Activated CD4-positive, alpha-beta T cell treated with anti-CD3 and anti-CD28 coated beads for 36 hours (primary cell): ENCODE measurements around the gene CLCN4. TPM values are rescaled to one million over a fixed set of nuclear protein-coding genes. Genes with fewer than 3 reads are reported as not detected.
A peak's percentile ranks its signal among the peaks of the same experiment; 100 is the strongest.

Source experiments
- ATAC-seq: fragments of 200-7000 bp; cut with Tn5 transposase; one replicate; pipeline ENCODE4 v1.10.0; 2021; ENCODE audit warnings: mild to moderate bottlenecking, moderate library complexity
- CTCF ChIA-PET: fragments of 350-600 bp; sonication (Branson Sonifier 250); formaldehyde crosslinking; loops from one replicate; lab custom pipeline; 2021; ENCODE audit warnings: antibody characterized with exemption; lab: Charles Lee
- POLR2A ChIA-PET: fragments of 350-600 bp; sonication (Branson Sonifier 250); formaldehyde crosslinking; loops from one replicate; lab custom pipeline; 2021; ENCODE audit warnings: antibody characterized with exemption, inconsistent platforms; lab: Charles Lee
- DNase-seq: peaks from one replicate; pipeline ENCODE4 v3.0.0-alpha.2; 2020
- H3K27ac Mint-ChIP-seq: one replicate; pipeline ENCODE4 v1.8.0; 2021; ENCODE audit warnings: mixed read lengths
- H3K27me3 Mint-ChIP-seq: one replicate; pipeline ENCODE4 v1.8.0; 2021; ENCODE audit warnings: mixed read lengths
- H3K36me3 Mint-ChIP-seq: one replicate; pipeline ENCODE4 v1.8.0; 2021; ENCODE audit warnings: low read depth, mixed read lengths
- H3K4me1 Mint-ChIP-seq: one replicate; pipeline ENCODE4 v1.8.0; 2021; ENCODE audit warnings: mixed read lengths
- H3K4me3 Mint-ChIP-seq: one replicate; pipeline ENCODE4 v1.8.0; 2021; ENCODE audit warnings: mild to moderate bottlenecking, moderate library complexity, mixed read lengths
- H3K9me3 Mint-ChIP-seq: one replicate; pipeline ENCODE4 v1.8.0; 2021; ENCODE audit warnings: low read depth, mixed read lengths
- intact Hi-C, 2 experiments: fragments of 100-400 bp; cut with DNase I in 1 of 2; cut with micrococcal nuclease in 1 of 2; formaldehyde crosslinking; loops; one replicate each; pipeline versions ENCODE4 v1.14.2 to v1.15.1; 2022 to 2024; cut with DNase I, micrococcal nuclease
- total RNA-seq, 2 experiments: library from RNA; stranded (reverse); gene quantifications; one replicate each; pipeline ENCODE4 v1.2.3, GENCODE V29; 2021

Gene CLCN4
- total RNA-seq = not detected

DNA sequence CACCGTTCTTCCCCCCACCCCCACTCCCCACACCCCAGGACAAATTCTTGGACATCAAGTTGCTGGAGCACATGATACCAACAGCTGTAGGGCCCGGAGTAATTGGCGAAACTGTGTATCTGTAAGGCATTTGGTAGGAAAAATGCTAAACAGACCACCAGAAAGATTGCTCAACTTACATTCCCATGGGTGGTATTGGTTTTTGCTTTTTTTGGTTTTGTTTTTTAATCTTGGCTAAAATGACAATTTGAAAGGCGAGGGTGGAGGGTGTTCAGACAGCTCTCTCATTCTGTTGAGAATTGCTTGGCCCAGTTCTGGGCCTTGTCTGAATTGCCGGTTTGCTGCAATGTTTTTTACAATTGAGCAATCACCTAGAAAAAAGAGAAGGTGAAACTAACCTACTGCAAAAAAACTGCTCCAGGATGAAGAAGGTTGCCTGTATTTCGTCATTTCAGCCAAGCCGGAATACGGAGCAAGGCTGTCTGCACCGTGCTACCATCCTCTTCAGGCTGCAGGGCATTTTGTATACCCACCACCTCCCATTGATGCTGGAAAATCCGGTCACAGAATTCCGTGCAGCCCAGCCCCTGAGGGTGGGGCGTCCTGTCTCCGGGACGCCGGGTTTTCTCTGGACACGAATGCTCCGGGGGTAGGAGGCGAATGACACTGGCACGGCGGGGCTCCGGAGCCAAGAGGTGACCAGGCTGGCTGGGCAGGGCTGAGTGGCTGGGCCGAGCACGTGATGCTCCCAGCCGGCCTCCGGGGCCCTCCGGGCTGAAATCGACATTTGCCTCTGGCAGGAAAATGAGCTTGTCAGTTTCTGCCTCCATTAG lies at the start of gene CLCN4:
CLCN4 (plus strand) TSS at position 777 of the 833 bp plus-strand sequence. CDS start 28,058 bp downstream, outside the sequence.
- ATAC-seq = no peak
- Mint-ChIP-seq H3K36me3 (no peaks in the 10 kb centered on the region), H3K27ac (no peak within 1 kb of the TSS), H3K4me3 (no peak within 1 kb of the TSS), H3K27me3 (peaks cover 32% of the 10 kb centered on the region), H3K9me3 (no peaks in the 10 kb centered on the region), H3K4me1 (peaks cover 3% of the 10 kb centered on the region)
- intact Hi-C loops = no loop called here
- ChIA-PET POLR2A (no interaction called here), CTCF (interaction anchor here (0.6 kb wide), 1 partner anchor 10 kb away, joined by 3 read pairs; no protein-coding TSS in a partner anchor)
- DNase-seq = no peak

DNA sequence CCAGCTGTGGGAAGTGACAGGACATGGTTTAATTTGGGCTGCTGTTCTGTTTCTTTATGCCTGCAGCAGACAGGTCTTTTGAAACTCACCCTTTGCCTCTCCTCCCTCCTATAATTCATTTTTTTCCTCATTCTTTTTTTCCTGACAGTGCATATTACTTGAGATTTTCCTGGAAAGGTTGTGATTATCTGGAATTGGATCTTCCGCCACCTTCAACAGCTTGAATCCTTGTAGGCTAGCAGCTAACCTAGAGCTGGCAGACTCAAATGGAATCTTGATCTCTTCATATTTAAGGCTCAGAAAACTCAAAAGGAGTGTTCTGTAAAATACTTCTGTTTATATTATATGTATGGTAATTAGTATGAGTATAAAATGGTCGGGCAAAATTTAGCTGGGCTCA lies 49.3 kb upstream of the CLCN4 start:
- ATAC-seq (no peak), DNase-seq (no peak)
- no peaks in the 10 kb centered on the region for H3K27me3 Mint-ChIP-seq
- no peaks in the 10 kb centered on the region for H3K9me3 Mint-ChIP-seq
- ChIA-PET CTCF (interaction anchor here (1.4 kb wide), 1 partner anchor 12 kb away, joined by 3 read pairs; no protein-coding TSS in a partner anchor), POLR2A (no interaction called here)
- peaks cover 53% of the 10 kb centered on the region for H3K4me1 Mint-ChIP-seq
- peak overlapping the region; percentile 70 for H3K27ac Mint-ChIP-seq
- intact Hi-C loops = no loop called here
- peaks cover 14% of the 10 kb centered on the region for H3K36me3 Mint-ChIP-seq
- no peak overlapping the region for H3K4me3 Mint-ChIP-seq

DNA sequence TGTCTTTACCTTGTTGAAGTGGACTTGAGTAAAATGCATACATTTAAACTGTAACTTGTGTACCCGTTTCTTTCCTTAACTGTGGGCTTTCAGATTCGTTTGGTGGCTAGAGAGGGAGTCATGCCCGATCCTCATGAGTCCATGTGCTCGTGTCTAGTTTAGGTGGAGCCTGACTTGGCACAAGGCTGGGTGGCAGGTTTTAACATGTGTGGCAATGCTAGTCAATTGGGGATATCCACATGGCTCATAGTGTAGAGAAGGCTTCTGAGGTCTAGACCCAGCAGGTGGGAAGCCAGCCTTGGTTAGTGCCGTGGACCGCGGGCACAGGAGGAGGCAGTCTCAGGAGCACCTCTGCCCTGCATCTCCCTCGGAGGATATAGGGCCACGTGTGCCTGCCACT lies 48.5 kb upstream of the CLCN4 start:
- CTCF ChIA-PET = no interaction called here
- DNase-seq = no peak
- ATAC-seq = no peak
- Mint-ChIP-seq H3K36me3 (peaks cover 13% of the 10 kb centered on the region), H3K4me3 (no peak overlapping the region), H3K9me3 (no peaks in the 10 kb centered on the region), H3K27me3 (no peaks in the 10 kb centered on the region), H3K4me1 (peaks cover 56% of the 10 kb centered on the region), H3K27ac (peak overlapping the region; percentile 29)
- intact Hi-C loops = no loop called here
- POLR2A ChIA-PET = no interaction called here

DNA sequence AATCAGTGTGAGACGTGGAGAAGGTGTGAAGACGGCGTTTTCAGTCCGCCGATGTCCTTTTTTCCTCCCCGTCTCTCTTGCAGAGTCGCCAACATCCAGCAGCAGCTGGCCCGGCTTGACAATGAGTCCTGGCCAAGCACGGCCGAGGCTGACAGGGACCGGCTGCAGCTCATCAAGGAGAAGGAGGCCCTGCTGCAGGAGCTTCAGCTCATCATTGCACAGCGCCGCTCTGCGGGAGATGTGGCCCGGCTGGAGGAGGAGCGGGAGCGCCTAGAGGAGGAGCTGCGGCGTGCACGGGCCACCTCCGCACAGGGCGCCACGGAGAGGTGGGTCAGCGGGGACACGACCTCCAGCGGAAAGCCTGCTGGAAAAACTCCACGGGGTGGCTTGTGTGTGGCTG lies 47.1 kb upstream of the CLCN4 start:
- Mint-ChIP-seq H3K4me3 (no peak overlapping the region), H3K4me1 (peaks cover 56% of the 10 kb centered on the region), H3K36me3 (peaks cover 10% of the 10 kb centered on the region), H3K27me3 (no peaks in the 10 kb centered on the region), H3K27ac (no peak overlapping the region), H3K9me3 (no peaks in the 10 kb centered on the region)
- ChIA-PET POLR2A (no interaction called here), CTCF (interaction anchor here (0.8 to 2.8 kb wide), 4 partner anchors 10 to 118 kb away, joined by 3 to 14 read pairs (median 4); no protein-coding TSS in a partner anchor)
- no peak for ATAC-seq
- intact Hi-C loops = no loop called here
- DNase-seq = no peak

DNA sequence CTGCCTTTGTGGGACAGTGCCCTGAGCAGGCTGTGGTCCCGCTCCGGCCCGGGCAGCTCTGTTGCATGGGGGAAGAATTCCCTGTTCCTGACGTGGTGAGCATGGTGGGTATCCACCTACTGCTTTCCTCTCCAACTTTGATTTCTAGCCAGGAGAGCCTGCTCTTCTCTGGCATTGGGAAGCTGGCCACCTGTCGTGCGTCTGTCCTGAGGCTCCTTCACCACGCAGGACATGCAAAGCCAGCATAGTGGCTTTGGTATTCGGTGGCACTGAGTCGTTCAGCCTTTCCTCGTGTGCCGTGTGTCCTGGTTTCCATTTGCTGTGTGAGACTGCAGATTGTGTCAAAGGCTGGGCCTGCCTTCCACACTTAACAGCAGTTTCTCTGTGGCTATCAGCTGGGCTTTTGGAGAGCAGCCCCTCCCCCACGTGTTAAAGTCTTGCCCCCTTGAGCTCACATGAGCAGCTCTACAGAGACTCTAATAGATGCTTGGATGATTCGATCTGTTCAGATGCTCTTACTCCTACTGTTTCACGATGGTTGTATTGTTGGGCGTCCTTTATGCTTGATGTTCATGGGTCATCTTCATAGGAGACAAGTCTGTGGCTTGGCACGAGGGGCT lies 46.3 kb upstream of the CLCN4 start:
- no peak overlapping the region for H3K4me3 Mint-ChIP-seq
- ChIA-PET POLR2A (interaction anchor here (0.7 to 1.2 kb wide), 2 partner anchors 12 to 28 kb away, joined by 3 to 4 read pairs; no protein-coding TSS in a partner anchor), CTCF (interaction anchor here (0.7 to 2.8 kb wide), 4 partner anchors 9 to 113 kb away, joined by 3 to 14 read pairs (median 4); no protein-coding TSS in a partner anchor)
- DNase-seq (no peak), ATAC-seq (peak; percentile 10)
- no peaks in the 10 kb centered on the region for H3K9me3 Mint-ChIP-seq
- H3K4me1 Mint-ChIP-seq = peaks cover 55% of the 10 kb centered on the region
- H3K27ac Mint-ChIP-seq = peak overlapping the region; percentile 86
- no peaks in the 10 kb centered on the region for H3K27me3 Mint-ChIP-seq
- intact Hi-C loops = no loop called here
- H3K36me3 Mint-ChIP-seq = peaks cover 10% of the 10 kb centered on the region

DNA sequence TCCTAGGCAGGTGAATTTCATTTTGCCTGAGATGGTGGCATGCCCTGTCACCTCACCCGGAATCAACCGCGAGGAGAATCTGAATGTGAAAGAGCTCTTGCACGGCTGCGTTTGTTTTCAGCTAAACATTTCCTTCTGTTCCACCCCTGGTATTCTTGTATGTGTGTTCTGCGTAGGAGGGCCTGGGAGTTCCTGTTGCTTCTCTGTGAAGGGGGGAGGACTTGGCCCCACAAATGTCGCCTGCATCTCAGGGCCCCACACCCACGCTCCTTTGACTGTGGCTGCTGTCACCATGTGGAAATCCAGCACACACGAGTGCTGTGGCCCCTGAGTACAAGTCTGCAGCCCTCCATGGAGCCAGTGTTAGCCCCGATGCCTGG lies 45.8 kb upstream of the CLCN4 start:
- H3K36me3 Mint-ChIP-seq = peaks cover 10% of the 10 kb centered on the region
- no peak overlapping the region for H3K4me3 Mint-ChIP-seq
- H3K4me1 Mint-ChIP-seq = peaks cover 50% of the 10 kb centered on the region
- DNase-seq = peak; percentile 48
- no peaks in the 10 kb centered on the region for H3K27me3 Mint-ChIP-seq
- no peaks in the 10 kb centered on the region for H3K9me3 Mint-ChIP-seq
- POLR2A ChIA-PET = interaction anchor here (1.2 kb wide), 1 partner anchor 13 kb away, joined by 4 read pairs; no protein-coding TSS in a partner anchor
- CTCF ChIA-PET = interaction anchor here (0.7 to 2.8 kb wide), 3 partner anchors 8 to 113 kb away, joined by 3 to 14 read pairs (median 5); no protein-coding TSS in a partner anchor
- peak overlapping the region; percentile 86 for H3K27ac Mint-ChIP-seq
- intact Hi-C loops = no loop called here
- peak; percentile 47 for ATAC-seq

DNA sequence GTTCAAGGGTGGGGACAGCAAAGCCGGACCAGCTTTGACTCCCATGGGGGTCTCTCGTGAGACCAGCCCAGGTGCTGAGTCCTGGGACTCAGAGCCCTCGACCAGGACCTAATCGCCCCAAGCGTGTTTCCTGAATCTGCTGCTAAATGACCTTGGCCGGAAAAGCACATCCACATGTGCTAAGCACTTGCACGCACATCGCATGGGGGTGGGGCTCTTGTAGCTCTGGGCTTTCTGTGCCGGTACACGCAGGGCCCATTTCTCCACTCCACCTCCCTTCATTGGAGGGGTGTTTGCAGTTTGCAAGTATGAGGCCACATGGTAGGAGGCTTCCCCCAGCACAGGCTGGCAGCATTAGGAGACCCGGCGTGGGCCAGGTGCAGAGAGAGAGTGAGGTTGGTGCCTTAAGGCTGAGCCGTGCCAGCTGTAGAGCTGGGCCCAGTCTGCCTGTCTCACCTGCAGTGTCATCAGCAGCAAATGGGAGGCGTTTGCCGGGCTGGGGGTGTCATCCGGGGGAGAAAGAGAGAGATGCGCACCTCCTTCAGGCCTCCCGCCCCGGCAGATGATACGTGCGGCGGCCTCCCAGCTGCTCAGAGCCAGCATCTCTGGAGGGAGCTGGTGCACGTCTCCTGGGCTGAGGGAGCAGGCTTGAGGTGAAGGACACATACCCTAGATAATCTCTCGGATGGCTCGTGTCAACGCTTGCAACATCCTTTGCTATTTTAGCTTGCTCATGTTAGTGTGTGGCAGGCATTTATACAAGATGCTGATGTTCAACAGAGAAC lies 45.2 kb upstream of the CLCN4 start:
- DNase-seq = peak; percentile 49
- peak; percentile 43 for ATAC-seq
- POLR2A ChIA-PET = interaction anchor here (0.7 to 1.2 kb wide), 2 partner anchors 13 to 820 kb away, joined by 3 to 4 read pairs; no protein-coding TSS in a partner anchor
- H3K9me3 Mint-ChIP-seq = no peaks in the 10 kb centered on the region
- intact Hi-C loops = no loop called here
- CTCF ChIA-PET = interaction anchor here (2.1 to 2.8 kb wide), 2 partner anchors 8 to 114 kb away, joined by 5 to 14 read pairs; no protein-coding TSS in a partner anchor
- H3K27me3 Mint-ChIP-seq = no peaks in the 10 kb centered on the region
- peak overlapping the region; percentile 86 for H3K27ac Mint-ChIP-seq
- peaks cover 15% of the 10 kb centered on the region for H3K36me3 Mint-ChIP-seq
- peaks cover 45% of the 10 kb centered on the region for H3K4me1 Mint-ChIP-seq
- no peak overlapping the region for H3K4me3 Mint-ChIP-seq

DNA sequence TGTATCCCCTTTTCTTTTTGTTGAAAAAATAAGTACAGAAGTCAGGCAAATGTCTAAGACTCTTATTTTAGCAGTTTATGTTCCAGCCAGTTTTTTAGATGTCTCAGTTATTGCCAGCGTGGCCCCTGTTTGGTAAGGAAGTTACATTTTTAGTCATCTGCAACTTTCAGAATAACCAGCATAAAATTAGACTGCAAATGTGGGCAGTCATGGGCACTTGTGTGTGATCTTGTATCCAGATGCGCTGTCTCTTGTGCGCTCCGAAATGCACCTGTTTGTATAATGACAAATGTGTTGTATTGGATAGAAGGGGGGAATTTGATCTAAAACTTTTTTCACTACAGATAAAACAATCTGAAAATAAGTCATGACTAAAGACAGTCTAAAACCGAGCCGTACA lies 44.3 kb upstream of the CLCN4 start:
- peaks cover 16% of the 10 kb centered on the region for H3K36me3 Mint-ChIP-seq
- DNase-seq (no peak), ATAC-seq (no peak)
- H3K27ac Mint-ChIP-seq = no peak overlapping the region
- H3K4me1 Mint-ChIP-seq = peaks cover 37% of the 10 kb centered on the region
- intact Hi-C loops = no loop called here
- ChIA-PET POLR2A (no interaction called here), CTCF (interaction anchor here (2.8 kb wide), 1 partner anchor 115 kb away, joined by 14 read pairs; no protein-coding TSS in a partner anchor)
- H3K9me3 Mint-ChIP-seq = no peaks in the 10 kb centered on the region
- no peaks in the 10 kb centered on the region for H3K27me3 Mint-ChIP-seq
- H3K4me3 Mint-ChIP-seq = no peak overlapping the region

DNA sequence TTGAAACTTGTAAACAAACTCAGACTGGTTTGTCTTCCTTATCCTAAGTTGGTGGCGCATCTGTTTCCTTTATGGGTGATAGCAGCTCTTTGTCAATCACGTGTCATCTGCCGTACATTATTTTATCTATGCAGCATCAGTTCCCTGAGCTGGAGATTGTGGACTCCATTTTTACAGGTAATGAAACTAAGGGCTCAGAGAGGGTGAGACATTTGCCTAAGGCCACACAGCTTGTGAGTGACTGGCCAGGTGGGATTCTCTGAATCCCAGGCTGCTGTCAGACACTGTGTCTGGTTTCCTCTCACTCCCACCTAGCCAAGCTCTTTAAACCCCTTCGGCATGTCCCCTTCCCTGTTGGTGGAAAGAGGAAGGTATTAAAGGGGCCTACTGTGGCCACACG lies 41.7 kb upstream of the CLCN4 start:
- Mint-ChIP-seq H3K4me3 (no peak overlapping the region), H3K27me3 (no peaks in the 10 kb centered on the region), H3K36me3 (peaks cover 13% of the 10 kb centered on the region), H3K4me1 (peaks cover 31% of the 10 kb centered on the region), H3K9me3 (no peaks in the 10 kb centered on the region), H3K27ac (no peak overlapping the region)
- DNase-seq (no peak), ATAC-seq (no peak)
- intact Hi-C loops = loop anchor here (5.0 kb wide), 3 partner anchors 33 to 1298 kb away; no protein-coding TSS in a partner anchor
- ChIA-PET POLR2A (no interaction called here), CTCF (interaction anchor here (1.4 to 7.3 kb wide), 3 partner anchors 17 to 117 kb away, joined by 4 to 100 read pairs (median 10); no protein-coding TSS in a partner anchor)

DNA sequence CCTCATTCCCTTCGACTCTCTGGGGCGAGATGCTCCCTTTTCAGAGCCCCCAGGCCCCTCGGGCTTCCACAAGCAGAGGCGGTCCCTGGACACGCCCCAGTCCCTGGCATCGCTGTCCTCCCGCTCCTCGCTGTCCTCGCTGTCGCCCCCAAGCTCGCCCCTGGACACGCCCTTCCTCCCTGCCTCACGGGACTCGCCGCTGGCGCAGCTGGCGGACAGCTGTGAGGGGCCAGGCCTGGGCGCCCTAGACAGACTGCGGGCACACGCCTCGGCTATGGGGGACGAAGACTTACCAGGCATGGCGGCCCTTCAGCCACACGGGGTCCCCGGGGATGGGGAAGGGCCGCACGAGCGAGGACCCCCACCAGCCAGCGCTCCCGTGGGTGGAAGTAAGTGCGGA lies 39.5 kb upstream of the CLCN4 start:
- Mint-ChIP-seq H3K9me3 (no peaks in the 10 kb centered on the region), H3K27me3 (no peaks in the 10 kb centered on the region), H3K36me3 (peaks cover 8% of the 10 kb centered on the region), H3K4me3 (no peak overlapping the region), H3K4me1 (peaks cover 15% of the 10 kb centered on the region), H3K27ac (no peak overlapping the region)
- ATAC-seq (no peak), DNase-seq (no peak)
- ChIA-PET POLR2A (no interaction called here), CTCF (interaction anchor here (0.8 to 7.3 kb wide), 7 partner anchors 19 to 135 kb away, joined by 3 to 100 read pairs (median 9); no protein-coding TSS in a partner anchor)
- intact Hi-C loops = loop anchor here (5.0 kb wide), 3 partner anchors 35 to 1300 kb away; no protein-coding TSS in a partner anchor
